PC-9 (cell line): ENCODE measurements around the gene ADAMTSL1.

ENCODE experiments used
- EZH2 ChIP-seq: fragments of 200-600 bp; sonication (generic); IDR thresholded peaks from 2 replicates; pipeline ENCODE4 v1.8.0; 2017; ENCODE audit warnings: antibody characterized with exemption, low read depth
- TF ChIP-seq, protein P1 (sequence below): fragments of 200-600 bp; sonication (generic); conservative IDR thresholded peaks from 2 replicates; pipeline ENCODE4 v1.6.1; 2017; ENCODE audit warnings: mixed run types, antibody characterized with exemption, mild to moderate bottlenecking, moderate library complexity

DNA sequence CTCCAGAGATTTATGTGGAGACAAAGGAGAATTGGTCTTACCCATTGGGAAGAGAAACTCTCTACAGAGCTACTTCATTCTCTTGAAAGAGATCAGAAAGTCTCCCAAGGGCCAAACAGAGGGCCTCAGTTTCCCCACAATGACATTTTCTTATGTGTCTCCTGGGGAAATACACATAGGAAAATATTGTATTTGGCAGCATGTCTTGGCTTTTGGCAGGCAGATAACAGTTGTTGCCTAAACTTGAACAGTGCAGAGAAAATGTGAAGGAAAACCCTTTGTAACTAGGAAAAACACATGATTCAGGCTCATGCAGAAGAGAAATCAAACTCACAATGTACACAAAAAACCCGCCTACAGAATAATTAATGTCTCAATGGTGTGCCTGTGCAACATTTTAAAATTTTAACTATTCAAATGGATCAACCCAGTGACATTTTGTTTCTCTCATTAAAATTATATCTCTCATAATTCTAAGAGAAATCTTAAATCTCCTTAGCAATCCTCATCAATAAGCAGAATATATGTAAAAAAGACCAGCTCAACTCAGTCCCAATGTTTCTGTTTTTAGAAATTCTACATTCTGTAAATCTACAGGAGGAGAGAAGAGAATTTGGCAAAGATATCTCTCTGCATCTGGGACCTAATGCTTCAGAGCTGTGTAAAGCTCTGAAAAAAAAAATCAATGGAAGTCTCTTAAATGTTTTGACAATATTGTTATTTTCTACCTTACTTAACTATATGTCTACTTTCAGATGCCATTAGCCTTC, 205.1 kb downstream of the ADAMTSL1 start:
- TF ChIP-seq, protein P1, sequence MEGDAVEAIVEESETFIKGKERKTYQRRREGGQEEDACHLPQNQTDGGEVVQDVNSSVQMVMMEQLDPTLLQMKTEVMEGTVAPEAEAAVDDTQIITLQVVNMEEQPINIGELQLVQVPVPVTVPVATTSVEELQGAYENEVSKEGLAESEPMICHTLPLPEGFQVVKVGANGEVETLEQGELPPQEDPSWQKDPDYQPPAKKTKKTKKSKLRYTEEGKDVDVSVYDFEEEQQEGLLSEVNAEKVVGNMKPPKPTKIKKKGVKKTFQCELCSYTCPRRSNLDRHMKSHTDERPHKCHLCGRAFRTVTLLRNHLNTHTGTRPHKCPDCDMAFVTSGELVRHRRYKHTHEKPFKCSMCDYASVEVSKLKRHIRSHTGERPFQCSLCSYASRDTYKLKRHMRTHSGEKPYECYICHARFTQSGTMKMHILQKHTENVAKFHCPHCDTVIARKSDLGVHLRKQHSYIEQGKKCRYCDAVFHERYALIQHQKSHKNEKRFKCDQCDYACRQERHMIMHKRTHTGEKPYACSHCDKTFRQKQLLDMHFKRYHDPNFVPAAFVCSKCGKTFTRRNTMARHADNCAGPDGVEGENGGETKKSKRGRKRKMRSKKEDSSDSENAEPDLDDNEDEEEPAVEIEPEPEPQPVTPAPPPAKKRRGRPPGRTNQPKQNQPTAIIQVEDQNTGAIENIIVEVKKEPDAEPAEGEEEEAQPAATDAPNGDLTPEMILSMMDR: no peak
- no peak for TF ChIP-seq EZH2
